IMR-90 (cell line): ENCODE results near the gene FLT3LG.

Experiments used
- CEBPB ChIP-seq: IDR thresholded peaks from 2 replicates; pipeline ENCODE4 v1.6.1; 2012; ENCODE audit warnings: low read depth, low read length, improper control_type of control experiment
- CHD1 ChIP-seq: IDR thresholded peaks from 2 replicates; pipeline ENCODE4 v1.6.1; 2012; ENCODE audit warnings: low read depth, low read length, improper control_type of control experiment
- CTCF ChIP-seq: conservative IDR thresholded peaks from 2 replicates; pipeline ENCODE4 v1.5.1; 2012; ENCODE audit warnings: mild to moderate bottlenecking, low read depth, low read length, improper control_type of control experiment
- FOS ChIP-seq: fragments of 150-350 bp; IDR thresholded peaks from 2 replicates; pipeline ENCODE4 v1.6.1; 2016; ENCODE audit warnings: low read depth, low read length
- MAFK ChIP-seq: IDR thresholded peaks from 2 replicates; pipeline ENCODE4 v1.6.1; 2012; ENCODE audit warnings: low read depth, low read length, improper control_type of control experiment
- MXI1 ChIP-seq: IDR thresholded peaks from 2 replicates; pipeline ENCODE4 v1.6.1; 2012; ENCODE audit warnings: low read depth, mild to moderate bottlenecking, low read length, moderate library complexity, borderline replicate concordance
- POLR2A ChIP-seq: IDR thresholded peaks from 2 replicates; pipeline ENCODE4 v1.6.1; 2012; ENCODE audit warnings: mild to moderate bottlenecking, low read depth, low read length
- RAD21 ChIP-seq: IDR thresholded peaks from 2 replicates; pipeline ENCODE4 v1.6.1; 2012; ENCODE audit warnings: low read length, improper control_type of control experiment
- SMC3 ChIP-seq: fragments of 150-350 bp; IDR thresholded peaks from 2 replicates; pipeline ENCODE4 v1.6.1; 2016; ENCODE audit warnings: low read depth, mild to moderate bottlenecking, antibody characterized with exemption, low read length, moderate library complexity

- no peak for TF ChIP-seq FOS
- no peak for TF ChIP-seq CTCF
- no peak for TF ChIP-seq POLR2A
- TF ChIP-seq CEBPB = no peak
- TF ChIP-seq CHD1 = no peak
- no peak for TF ChIP-seq SMC3
- TF ChIP-seq RAD21 = no peak
- no peak for TF ChIP-seq MAFK
- TF ChIP-seq MXI1 = no peak
Measured at GRCh38 chr19:49459388-49459787, 14.6 kb upstream of the FLT3LG start.
